HG02763 (cell line): ENCODE results near the gene ABHD12B.
"Not testable (repeated sequence)": the region's sequence is repeated elsewhere in the genome, so short reads cannot be mapped to it uniquely, and the experiment has no call there.

Experiments
- ATAC-seq: cut with Tn5 transposase; IDR thresholded peaks from one replicate; pipeline ENCODE4 v1.9.1; 2021; ENCODE audit warnings: mild to moderate bottlenecking, moderate library complexity; ENCODE audit not compliant: unreplicated experiment

Gene ABHD12B

DNA sequence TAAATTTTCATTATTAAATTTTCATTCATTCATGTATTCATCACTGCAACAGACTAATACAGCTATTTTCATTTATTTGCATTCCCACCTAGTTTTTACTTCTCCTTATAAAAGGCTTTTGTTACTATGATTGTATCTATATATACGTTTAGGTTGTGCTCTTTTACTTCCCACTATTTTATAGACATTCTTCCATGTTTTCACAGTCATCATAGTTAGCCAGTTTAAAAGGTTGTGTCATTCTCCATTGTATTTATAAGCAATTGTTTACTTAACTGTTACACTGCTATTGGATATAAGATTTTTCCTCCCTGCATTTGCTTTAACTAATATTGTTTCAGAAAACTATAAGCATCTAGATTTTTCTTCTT lies 12.0 kb downstream of the ABHD12B start:
- no peak for ATAC-seq

- ATAC-seq, result no peak
Measured at GRCh38 chr14:50887476-50887875, 15.6 kb downstream of the ABHD12B start.

- ATAC-seq, result no peak
Measured at GRCh38 chr14:50892255-50892654, 20.4 kb downstream of the ABHD12B start.

GRCh38 chr14:50896421-50896820 lies 24.6 kb downstream of the ABHD12B start:
- ATAC-seq, result not testable (repeated sequence)

GRCh38 chr14:50897005-50897404 lies 25.2 kb downstream of the ABHD12B start:
- ATAC-seq, result not testable (repeated sequence)

DNA sequence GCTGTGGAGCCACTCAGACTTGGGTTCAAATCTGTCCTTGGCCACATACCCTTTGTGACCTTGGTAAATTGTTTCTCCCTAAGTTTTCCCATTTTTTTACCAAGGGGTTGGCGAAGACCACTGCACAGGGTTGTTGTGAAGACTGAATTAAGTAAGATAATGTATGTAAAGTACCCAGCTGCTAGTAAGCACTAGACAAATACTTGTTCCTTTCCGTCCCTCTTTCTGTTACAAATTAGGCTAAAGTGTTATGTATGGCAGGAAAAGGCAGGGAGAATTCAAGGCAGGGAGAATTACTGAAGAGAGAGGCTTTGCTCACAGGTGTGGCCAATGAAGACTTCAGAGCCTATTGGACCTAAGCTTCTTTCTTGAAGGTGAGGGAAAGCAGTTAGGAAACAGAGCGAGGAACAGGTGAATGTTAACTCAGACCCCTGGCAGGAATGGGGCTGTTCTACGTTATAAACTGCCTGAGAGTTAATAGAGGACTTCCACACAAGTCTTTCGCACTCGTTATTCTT lies 25.9 kb downstream of the ABHD12B start:
- no peak for ATAC-seq

DNA sequence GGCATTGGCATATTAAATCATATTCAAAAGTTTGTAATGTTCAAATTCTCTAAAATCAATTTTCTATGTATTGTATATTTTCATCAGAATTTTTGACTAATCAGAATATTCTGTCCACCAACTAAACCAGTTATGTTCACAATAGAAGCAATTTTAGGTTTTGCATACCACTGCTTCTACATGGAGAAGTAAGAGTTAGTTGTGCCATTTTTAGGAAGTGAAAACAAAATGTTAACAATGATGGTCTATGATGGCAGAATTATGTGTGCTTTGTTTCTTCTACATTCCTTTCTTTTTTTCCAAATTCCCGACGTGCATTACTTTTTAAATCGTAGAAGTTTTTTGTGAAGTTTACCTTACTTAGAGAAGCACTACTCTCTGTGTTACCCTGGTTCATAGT lies 29.5 kb downstream of the ABHD12B start:
- ATAC-seq, result no peak

GRCh38 chr14:50904719-50905118 lies 32.9 kb downstream of the ABHD12B start:
- no peak for ATAC-seq

DNA sequence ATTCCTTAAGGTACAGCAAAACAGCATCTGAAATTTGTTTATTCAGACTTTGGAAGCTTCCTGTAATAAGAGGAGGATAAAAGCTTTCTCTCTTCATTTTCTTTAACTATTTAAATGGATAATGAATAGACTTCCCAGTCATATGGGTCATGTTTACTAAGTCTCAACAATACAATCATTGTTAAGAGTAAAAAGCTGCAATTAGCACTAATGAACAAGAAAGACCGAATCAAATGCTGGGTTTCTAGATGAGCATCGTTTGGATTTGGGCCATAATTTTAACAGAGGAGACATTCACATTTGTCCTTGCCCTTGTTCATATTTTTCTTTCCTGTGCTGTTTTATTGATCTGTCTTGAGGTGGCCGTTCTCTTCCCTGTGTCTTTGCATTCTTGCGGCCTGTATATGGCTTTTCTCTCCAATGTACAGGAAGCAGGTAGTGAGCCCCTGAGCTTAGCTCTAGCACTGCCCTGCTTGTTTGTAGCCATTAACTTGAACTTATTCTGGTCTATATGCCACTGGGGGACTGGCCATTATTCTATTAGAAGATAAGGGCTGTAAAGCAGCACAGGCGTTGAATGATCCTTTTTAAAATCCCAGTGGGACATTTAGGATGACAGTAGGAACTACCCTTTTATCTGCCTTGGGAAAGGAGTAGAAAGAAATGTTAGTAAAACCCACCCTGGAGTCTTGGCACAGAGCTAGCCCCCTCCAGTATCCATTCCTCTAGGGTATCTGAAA lies 34.6 kb downstream of the ABHD12B start:
- no peak for ATAC-seq

- no peak for ATAC-seq
Measured at GRCh38 chr14:50910495-50911420, 38.9 kb downstream of the ABHD12B start.

GRCh38 chr14:50917449-50917848 lies 45.6 kb downstream of the ABHD12B start:
- ATAC-seq, result no peak

GRCh38 chr14:50919524-50919923 lies 47.7 kb downstream of the ABHD12B start:
- ATAC-seq, result not testable (repeated sequence)

DNA sequence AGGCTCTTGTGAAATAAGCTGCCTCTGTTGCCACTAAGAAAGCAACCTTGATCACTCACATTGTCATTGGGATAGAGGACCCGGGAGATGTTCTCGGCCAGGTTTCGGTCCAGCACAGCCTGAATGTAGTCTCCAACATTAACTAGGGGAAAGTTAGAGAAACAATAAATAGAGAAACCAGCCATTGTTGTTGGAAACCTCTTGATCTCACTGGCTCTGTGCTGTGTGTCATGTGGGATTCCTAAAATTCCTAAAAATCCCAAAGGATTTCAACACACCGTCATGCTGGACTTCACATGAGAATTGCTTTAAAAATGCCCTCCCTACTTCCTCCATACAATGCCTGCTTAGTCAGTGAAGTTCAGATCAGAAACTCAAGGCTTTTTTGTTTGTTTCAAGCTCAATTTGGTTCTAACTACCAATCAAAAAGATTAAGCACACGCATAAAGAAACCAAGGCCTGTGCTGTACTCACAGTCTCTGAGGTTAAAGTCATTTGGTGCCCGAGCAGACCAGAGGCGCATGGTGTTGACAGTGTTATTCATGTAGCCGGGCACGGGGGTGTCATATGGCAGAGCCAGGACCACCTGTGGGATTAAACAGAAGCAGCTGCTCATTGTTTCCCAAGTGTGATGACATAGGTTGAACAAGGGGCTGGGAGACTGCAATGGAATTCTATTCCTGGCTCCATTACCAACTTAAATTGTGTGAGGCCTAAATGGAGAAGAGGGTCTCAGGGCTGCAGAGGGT lies 48.8 kb downstream of the ABHD12B start:
- no peak for ATAC-seq

- ATAC-seq, result no peak
Measured at GRCh38 chr14:50922803-50923202, 51.0 kb downstream of the ABHD12B start.

- ATAC-seq, result no peak
Measured at GRCh38 chr14:50924236-50924635, 52.4 kb downstream of the ABHD12B start.

DNA sequence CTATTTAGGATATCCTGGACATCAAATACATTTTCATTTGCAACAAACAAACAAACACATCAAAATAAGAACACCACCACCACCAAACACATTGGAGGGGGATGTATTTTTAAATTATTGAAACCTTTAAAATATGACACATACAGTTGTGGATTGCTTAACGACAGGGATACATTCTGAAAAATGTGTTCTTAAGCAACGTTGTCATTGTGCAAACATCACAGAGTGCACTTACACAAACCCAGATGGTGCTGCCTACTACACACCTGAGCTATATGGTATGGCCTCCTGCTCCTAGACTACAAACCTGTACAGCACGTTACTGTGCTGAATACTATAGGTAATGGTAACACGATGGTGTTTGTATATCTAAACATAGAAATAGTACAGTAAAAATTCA lies 53.0 kb downstream of the ABHD12B start:
- no peak for ATAC-seq

- ATAC-seq, result no peak
Measured at GRCh38 chr14:50926851-50927386, 55.1 kb downstream of the ABHD12B start.

- no peak for ATAC-seq
Measured at GRCh38 chr14:50928002-50928635, 56.3 kb downstream of the ABHD12B start.

DNA sequence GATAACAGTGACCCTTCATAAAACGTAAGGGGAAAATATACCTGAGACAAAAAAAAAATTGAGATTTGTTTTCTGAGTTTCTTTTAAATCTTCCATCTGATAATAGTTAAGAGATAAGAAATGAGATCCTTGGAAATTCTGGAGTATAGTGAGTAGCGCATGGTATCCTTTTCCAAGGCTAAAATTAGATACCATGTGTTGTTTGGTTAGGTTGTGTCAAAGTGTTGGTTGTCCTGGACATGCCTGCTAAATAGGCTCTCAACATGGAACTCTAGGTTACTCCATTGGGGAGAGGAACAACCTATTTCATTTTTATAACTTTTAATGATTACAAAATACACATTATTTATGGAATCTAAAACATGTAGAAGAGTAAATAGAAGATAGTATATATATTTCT lies 57.7 kb downstream of the ABHD12B start:
- no peak for ATAC-seq

DNA sequence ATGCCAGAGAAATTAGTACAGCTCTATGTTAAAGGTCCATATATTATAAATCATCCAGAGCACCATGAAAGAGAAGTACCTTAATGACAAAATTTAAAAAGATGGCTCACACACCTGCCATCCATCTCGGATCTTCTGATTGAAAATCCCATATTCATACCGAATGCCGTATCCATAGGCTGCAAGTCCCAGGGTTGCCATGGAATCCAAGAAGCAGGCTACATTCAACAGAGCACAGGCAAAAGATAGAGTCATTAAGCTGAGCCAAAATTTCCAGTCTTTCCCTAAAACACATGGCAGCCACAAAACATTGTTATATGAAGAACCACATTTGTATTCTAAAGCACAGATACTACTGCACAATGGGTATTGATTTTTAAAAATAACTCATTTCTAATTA lies 59.7 kb downstream of the ABHD12B start:
- ATAC-seq, result no peak
